Cardiac septum (tissue), 1 donor: Measurements from ENCODE around the gene TSPAN14. TPM values are rescaled to one million over a fixed set of nuclear protein-coding genes. Genes with fewer than 3 reads are reported as not detected.
A peak's percentile ranks its signal among the peaks of the same experiment; 100 is the strongest.

Experiments used
- DNase-seq: peaks from one replicate; pipeline ENCODE4 v3.0.0-alpha.2; 2020; ENCODE audit warnings: low spot score
- intact Hi-C: fragments of 100-400 bp; cut with DNase I; formaldehyde crosslinking; loops from one replicate; pipeline ENCODE4 v1.14.0; 2022
- total RNA-seq: library from RNA; stranded (reverse); fragmentation: NEBNext Ultra II Directional; extraction: Animal tissue kit (Norgen Biotek cat#: 25700); gene quantifications from one replicate; pipeline ENCODE4 v1.2.1, GENCODE V29; 2021
- donor health status: DM: no; HTN: no; CAD: no.

TSPAN14 gene
- total RNA-seq, 1 donor from 2014 or later, result 20.1 TPM

DNA sequence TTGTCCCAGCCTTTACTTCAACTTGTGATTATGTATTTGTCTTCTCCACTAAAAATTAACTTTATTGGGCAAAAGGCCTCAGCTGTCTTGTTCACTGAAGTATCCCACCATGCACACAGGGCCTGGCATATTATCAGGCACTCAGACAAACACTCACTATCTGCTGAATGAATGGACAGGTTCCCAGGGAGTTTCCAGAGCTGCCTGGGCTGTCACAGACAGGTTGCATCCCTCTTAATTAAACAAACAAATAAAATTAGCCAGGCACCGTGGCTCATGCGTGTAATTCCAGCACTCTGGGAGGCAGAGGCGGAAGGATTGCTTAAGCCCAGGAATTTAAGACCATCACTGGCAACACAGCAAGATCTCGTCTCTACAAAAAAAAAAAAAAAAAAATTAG, 1.5 kb upstream of the TSPAN14 start:
- intact Hi-C loops, result loop anchor here (2.0 to 5.0 kb wide), 3 partner anchors 38 to 210 kb away; no protein-coding TSS in a partner anchor
- DNase-seq, result no peak

DNA sequence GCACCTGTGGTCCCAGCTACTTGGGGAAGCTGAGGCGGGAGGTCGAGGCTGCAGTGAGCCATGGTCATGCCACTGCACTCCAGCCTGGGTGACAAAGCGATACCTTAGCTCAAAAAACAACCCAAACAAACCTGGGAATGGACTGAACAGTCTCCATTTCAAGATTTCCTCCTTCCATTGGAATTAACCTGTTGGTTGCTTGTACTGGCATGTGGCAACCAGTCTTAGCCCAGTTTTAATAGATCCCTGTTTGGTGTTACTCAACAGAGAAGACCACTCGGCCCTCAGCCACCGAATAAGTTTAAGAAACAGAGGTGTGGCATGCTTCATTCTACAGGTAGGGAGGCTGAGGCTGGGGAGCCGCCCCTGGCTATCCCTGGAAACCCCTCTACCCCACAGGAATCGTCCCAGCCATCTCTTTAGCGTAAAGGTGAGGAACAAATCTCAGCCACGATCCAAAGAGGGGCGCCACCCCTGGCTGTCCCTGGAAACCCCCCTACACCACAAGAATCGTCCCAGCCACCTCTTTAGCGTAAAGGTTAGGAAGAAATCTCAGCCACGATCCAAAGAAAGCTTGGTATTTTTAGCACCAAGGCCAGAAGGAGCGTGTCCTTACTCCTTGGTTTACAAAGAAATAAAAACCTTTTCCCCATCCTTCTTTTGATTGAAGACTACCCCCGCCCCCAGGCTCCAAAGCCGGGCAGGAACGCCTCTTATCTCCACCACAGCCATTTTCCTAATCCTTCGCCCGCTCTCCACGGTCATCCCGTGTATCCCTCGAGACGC, 861 bp upstream of the TSPAN14 start:
- intact Hi-C loops, result loop anchor here (2.0 to 5.0 kb wide), 3 partner anchors 38 to 209 kb away; no protein-coding TSS in a partner anchor

DNA sequence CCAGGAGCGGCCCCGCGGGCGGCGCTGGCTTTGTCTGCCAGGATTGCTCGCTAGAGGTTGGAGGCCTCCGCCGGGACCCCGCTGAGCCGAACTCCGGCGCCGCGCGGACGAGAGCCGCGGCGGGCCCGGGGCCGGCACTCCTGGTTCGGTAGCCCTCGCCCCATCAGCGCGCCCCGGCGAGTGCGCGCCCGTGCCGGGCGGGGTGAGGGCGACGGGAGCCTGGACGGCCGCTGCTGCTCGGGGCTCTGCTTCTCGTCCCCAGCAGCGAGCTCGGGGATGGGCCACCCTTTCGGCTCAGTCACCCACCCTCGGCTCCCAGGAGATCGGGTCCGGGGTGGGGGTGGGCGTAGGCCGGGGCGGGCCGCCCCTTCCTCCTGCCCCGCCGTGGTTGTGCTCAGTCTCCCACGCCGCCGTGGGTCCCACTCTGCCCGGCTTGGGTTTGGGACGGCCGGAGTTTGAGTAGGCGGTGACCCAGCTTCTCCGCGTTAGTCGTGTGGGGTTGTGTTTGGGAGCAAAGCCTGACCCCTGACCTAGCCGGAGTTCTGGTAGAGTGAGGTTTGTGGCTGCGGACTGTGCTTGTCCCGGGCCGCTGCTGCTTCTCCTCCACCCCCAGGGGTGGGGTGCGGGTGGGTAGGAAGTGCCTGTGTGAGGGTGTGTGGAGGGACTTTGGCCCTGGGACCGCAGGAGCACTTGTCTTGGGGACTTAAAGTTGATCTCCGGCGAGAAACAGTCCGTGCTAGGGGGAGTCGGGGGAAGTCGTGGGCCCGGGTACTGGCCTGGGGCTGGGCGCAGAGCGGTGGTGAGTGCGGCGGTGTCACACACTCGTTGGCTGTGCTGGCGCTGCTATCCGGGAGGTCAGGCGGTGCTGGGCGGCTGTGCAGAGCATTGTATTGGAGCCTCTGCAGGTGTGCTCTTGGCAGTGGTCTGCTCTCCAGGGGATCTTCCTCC, 677 bp downstream of the TSPAN14 start:
- intact Hi-C loops, result loop anchor here (5.0 kb wide), 1 partner anchor 208 kb away; no protein-coding TSS in a partner anchor
- DNase-seq, result peak; percentile 88

More for the DNA sequence above, 861 bp upstream of the TSPAN14 start:
- DNase-seq, result no peak

DNA sequence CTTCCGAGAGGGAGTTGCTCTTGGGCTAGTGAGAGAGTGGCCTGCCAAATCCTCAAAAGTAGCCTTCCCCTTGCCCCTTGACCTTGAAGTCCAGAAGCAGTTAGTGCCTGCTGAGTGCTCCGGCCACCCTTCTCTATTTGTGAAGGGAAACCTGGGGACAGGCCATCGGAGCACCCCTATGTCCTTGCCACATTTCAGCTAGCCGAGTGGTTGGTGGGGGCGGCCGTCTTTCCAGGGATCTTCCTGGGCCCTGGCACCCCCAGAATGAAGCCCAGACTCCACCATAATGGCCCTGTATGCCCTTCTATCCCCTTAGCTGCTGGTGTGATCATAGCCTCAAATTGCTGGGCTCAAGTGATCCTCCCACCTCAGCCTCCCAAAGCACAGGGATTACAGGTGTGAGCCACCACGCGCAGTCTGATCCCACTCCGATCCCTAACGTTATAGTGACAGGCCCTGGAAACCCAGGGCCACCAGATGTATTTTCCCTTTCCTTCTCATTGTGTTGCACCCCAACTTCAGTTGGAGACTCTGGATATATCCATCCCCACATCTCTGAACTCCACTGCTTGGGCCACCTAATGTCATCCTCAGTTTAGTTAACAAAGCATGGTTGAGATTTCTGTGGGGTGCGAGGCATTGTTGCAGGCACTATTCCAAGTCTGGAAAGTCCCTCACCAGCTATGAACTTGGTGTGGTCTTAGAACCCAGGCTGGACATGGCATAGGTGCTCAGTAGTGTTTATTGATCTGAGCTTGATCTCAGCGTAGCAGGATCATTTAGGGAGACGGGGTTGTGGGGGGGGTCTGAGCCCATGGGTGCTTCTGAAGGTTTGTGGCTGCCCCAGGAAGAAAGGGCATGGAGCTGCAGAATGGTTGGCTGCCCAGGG, 1.6 kb downstream of the TSPAN14 start:
- intact Hi-C loops, result no loop called here
- no peak for DNase-seq

DNA sequence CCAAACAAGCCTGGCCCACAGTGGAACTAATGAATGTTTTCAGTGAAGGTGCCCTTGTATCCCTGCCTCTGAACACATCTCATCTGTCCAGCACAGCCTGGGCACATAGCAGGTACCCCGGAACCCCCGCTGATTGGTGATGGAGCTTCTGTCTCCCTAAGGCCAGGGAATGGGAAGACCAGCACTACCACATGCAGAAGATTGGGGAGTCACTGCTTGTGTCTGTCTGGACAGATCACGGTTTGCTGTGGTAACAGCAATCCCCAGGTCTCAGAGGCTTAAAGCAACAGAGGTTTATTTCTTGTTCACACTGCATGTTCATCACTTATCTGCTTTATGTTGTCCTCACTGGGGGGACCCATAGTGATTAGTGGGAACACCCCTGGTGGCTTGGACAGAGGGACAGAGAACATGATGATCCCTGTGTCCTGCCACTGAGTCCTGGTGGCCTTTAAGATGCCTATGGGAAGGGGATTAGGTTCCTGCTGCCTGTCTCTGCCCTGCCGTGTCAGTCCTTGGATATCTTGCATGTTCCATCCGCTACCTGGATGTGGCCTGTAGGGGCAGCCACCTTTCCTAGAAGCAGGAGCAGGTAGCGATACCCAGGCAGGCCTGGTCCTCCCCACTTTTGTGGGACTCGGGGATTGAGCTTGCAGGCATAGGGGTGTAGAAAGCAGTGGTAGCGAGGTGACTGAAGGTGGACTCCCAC, 3.6 kb downstream of the TSPAN14 start:
- intact Hi-C loops, result no loop called here
- no peak for DNase-seq

DNA sequence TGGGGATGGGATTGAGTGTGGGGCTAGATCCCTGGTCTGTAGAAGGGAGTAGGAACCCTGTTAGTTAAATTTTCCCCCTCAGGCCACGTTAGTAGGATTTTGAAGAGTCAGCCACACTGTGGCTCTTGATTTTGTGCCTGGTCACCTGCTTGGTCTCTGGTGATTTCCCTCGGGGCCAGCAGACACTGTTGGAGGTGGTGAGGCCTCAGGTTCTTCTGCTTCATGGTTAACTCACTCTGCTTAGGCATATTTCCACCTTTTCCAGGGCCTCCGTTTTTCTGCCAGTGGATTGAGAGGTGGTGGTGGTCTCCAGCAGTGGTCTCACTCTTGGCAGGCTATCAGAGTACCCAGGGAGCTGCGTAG, 4.1 kb downstream of the TSPAN14 start:
- intact Hi-C loops, result no loop called here
- DNase-seq, result no peak

- DNase-seq, result no peak
- intact Hi-C loops, result no loop called here
Observed at GRCh38 chr10:80458638-80459037, 4.5 kb downstream of the TSPAN14 start.

GRCh38 chr10:80459047-80459865, 5.1 kb downstream of the TSPAN14 start:
- DNase-seq, result peak; percentile 87
- intact Hi-C loops, result no loop called here

GRCh38 chr10:80460399-80461207, 6.5 kb downstream of the TSPAN14 start:
- DNase-seq, result no peak
- intact Hi-C loops, result no loop called here

GRCh38 chr10:80461208-80462183, 7.4 kb downstream of the TSPAN14 start:
- no peak for DNase-seq
- intact Hi-C loops, result no loop called here

DNA sequence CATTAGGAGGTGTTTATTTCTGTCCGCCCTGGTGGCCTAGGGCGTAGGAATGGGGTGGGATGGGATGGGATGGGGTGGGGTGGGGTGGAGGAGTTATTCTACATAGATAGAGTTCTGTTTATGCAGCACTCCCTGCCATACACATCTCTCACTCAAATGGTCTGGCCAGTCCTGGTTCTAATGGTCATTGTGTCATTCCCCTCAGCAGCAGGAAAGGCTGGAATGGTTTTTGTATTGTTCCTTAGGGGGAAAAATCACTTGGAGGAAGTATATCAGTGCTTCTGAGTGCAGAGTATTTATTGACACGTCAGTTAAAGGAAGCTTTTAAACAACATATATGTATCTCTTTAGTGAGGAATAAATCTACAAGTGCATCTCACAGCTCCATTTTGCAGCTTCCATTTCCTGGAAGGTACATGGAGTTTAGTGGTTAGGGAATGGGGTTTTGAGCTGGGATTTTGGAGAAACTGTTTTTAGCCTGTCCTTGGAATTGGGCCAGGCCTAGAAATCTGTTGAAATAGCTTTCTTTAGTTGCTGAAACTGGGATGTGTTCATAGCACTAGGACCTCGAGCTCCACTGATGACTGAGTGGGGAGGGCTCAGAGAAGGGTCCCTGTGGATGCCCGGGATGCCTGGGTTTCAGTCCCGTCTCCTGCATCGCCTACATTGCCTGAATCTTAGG, 8.3 kb downstream of the TSPAN14 start:
- intact Hi-C loops, result no loop called here
- DNase-seq, result no peak

- DNase-seq, result no peak
- intact Hi-C loops, result no loop called here
Observed at GRCh38 chr10:80462981-80463741, 9.1 kb downstream of the TSPAN14 start.

DNA sequence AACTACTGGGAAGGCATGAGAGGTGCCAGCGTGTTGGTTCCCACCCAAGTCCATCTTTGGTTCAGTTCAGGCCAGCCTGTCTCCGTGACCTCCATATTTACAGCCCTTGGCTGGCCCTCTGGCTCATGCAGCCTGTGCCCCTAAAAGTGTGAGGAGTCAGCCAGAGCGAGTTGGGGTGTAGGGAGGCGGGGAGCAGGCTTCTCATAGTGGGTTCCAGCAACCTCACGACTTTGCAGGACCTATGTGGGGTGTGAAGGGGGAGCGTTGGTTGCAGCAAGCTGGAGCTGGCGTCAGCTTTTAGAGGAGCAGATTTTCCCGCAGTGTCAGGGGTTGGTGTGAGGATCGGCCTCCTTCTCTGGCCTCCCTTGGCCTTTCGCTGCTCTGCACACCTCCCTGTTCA, 9.8 kb downstream of the TSPAN14 start:
- DNase-seq, result no peak
- intact Hi-C loops, result no loop called here

- intact Hi-C loops, result no loop called here
- DNase-seq, result no peak
Observed at GRCh38 chr10:80464557-80465450, 10.7 kb downstream of the TSPAN14 start.
